HepG2 (cell line): Measurements from ENCODE around the gene ORMDL3. TPM values are rescaled to one million over a fixed set of nuclear protein-coding genes. Genes with fewer than 3 reads are reported as not detected.

Experiments used
- ARNTL ChIP-seq: sonication (generic); formaldehyde crosslinking; IDR thresholded peaks from 2 replicates; pipeline ENCODE4 v1.4.0; 2020; ENCODE audit warnings: mild to moderate bottlenecking, missing genetic modification reagents
- GATAD1 ChIP-seq: IDR thresholded peaks from 2 replicates; pipeline ENCODE4 v1.6.1; 2016; ENCODE audit warnings: missing genetic modification reagents, missing compliant biosample characterization
- GRHL1 ChIP-seq: sonication (generic); formaldehyde crosslinking; conservative IDR thresholded peaks from 2 replicates; pipeline ENCODE4 v1.8.0; 2022; ENCODE audit warnings: missing genetic modification reagents
- KIAA2018 ChIP-seq: sonication (generic); formaldehyde crosslinking; IDR thresholded peaks from 2 replicates; pipeline ENCODE4 v1.5.0; 2020; ENCODE audit warnings: mild to moderate bottlenecking, missing genetic modification reagents, borderline replicate concordance
- MTF1 ChIP-seq: sonication (generic); formaldehyde crosslinking; IDR thresholded peaks from 2 replicates; pipeline ENCODE4 v1.5.0; 2020; ENCODE audit warnings: missing genetic modification reagents
- PBX3 ChIP-seq: sonication (generic); formaldehyde crosslinking; IDR thresholded peaks from 2 replicates; pipeline ENCODE4 v1.8.1; 2023; ENCODE audit warnings: missing genetic modification reagents, inconsistent platforms, borderline replicate concordance
- TBX2 ChIP-seq: sonication (generic); formaldehyde crosslinking; IDR thresholded peaks from 2 replicates; pipeline ENCODE4 v1.5.0; 2020; ENCODE audit warnings: missing genetic modification reagents, mild to moderate bottlenecking, borderline replicate concordance
- U2AF1 ChIP-seq: fragments of 200-400 bp; formaldehyde crosslinking; optimal IDR thresholded peaks from 2 replicates; pipeline ENCODE3; 2017; ENCODE audit warnings: mild to moderate bottlenecking, low read depth, low read length
- ZBTB34 ChIP-seq: sonication (generic); formaldehyde crosslinking; IDR thresholded peaks from 2 replicates; pipeline ENCODE4 v1.8.0; 2022; ENCODE audit warnings: mild to moderate bottlenecking, missing genetic modification reagents
- ZNF430 ChIP-seq: sonication (generic); formaldehyde crosslinking; IDR thresholded peaks from 2 replicates; pipeline ENCODE4 v1.9.0; 2021; ENCODE audit warnings: mild to moderate bottlenecking, missing genetic modification reagents
- ZNF672 ChIP-seq: sonication (generic); formaldehyde crosslinking; IDR thresholded peaks from 2 replicates; pipeline ENCODE4 v1.8.1; 2022; ENCODE audit warnings: missing genetic modification reagents
- ZNF761 ChIP-seq: sonication (generic); formaldehyde crosslinking; conservative IDR thresholded peaks from 2 replicates; pipeline ENCODE4 v1.4.0; 2020; ENCODE audit warnings: mild to moderate bottlenecking, missing genetic modification reagents
- ZNF777 ChIP-seq: sonication (generic); formaldehyde crosslinking; IDR thresholded peaks from 2 replicates; pipeline ENCODE4 v1.4.0; 2020; ENCODE audit warnings: missing genetic modification reagents
- ZNF784 ChIP-seq: sonication (generic); formaldehyde crosslinking; IDR thresholded peaks from 2 replicates; pipeline ENCODE4 v1.5.1; 2020; ENCODE audit warnings: missing genetic modification reagents, mild to moderate bottlenecking, borderline replicate concordance
- polyA plus RNA-seq, 8 experiments: library from polyadenylated mRNA; depleted of rRNA in 3 of 8; stranded (reverse) in 7 of 8; unstranded in 1 of 8; fragments of >200 nt; fragmentation: Illumina TruSeq in 4 of 8; extraction: Trizol in 4 of 8; gene quantifications; 2 replicates each; pipeline versions ENCODE4 v1.2.1 to v1.2.3, GENCODE V29; 2011 to 2016; ENCODE audit warnings: low read depth in 4 of 8, missing spikeins in 1 of 8, mixed read lengths in 1 of 8; ENCODE audit not compliant: insufficient read depth in 1 of 8
- total RNA-seq, 5 experiments: library from RNA; depleted of rRNA; stranded (reverse); fragments of >200 nt; fragmentation: Illumina TruSeq; extraction: Trizol; gene quantifications; 2 replicates each; pipeline ENCODE4 v1.2.3, GENCODE V29; 2016; ENCODE audit warnings: low read depth in 1 of 5

ORMDL3 gene
- total and polyA plus RNA-seq, 2 of the 13 experiments (the other 11 are each of a cell fraction or from before 2014, with no cell fraction given) = 181 to 384 TPM

GRCh38 chr17:39916918-39917317 is 10.5 kb downstream of the ORMDL3 start (continued):
- TF ChIP-seq ZBTB34 = no peak
- TF ChIP-seq TBX2 (CRISPR knock-in tag) = peak; percentile 18; the same call in 1 of the 2 replicates
- TF ChIP-seq GATAD1 (CRISPR knock-in tag) = no peak
- TF ChIP-seq ZNF672 = no peak
- TF ChIP-seq PBX3 (CRISPR knock-in tag) = no peak
- no peak for TF ChIP-seq ZNF761 (CRISPR knock-in tag)
- no peak for TF ChIP-seq ZNF777 (CRISPR knock-in tag)
- TF ChIP-seq U2AF1 = no peak
- no peak for TF ChIP-seq MTF1
- TF ChIP-seq GRHL1 (CRISPR knock-in tag) = no peak
- no peak for TF ChIP-seq ZNF784 (CRISPR knock-in tag)
- no peak for TF ChIP-seq KIAA2018 (CRISPR knock-in tag)
- TF ChIP-seq ZNF430 (CRISPR knock-in tag) = 0 out of 2 replicates have a peak, but pooled peaks have one; percentile 24
- TF ChIP-seq ARNTL = no peak
